HL-60 (cell line): ENCODE data around the gene RUNX3.

Experiments used
- DNase-seq, 2 experiments: peaks; one replicate each; pipeline ENCODE4 v3.0.0-alpha.2; 2010 to 2020; ENCODE audit warnings: low read depth in 1 of 2, low spot score in 1 of 2
- H3K27ac ChIP-seq: fragments of 250-450 bp; sonication (Bioruptor Pico); replicated peaks from 2 replicates; pipeline ENCODE4 v1.5.1; 2020; ENCODE audit warnings: mild to moderate bottlenecking, moderate library complexity
- H3K27me3 ChIP-seq: fragments of 250-450 bp; sonication (Bioruptor Pico); 2 replicates; pipeline ENCODE4 v1.5.1; 2021; ENCODE audit warnings: mild to moderate bottlenecking, moderate library complexity; ENCODE audit not compliant: insufficient read depth, poor library complexity, severe bottlenecking
- H3K4me3 ChIP-seq: replicated peaks from 2 replicates; pipeline ENCODE4 v1.5.1; 2011; ENCODE audit warnings: mild to moderate bottlenecking, control low read depth, low read length; ENCODE audit not compliant: insufficient read depth
- CTCF ChIP-seq: IDR thresholded peaks from one replicate; pipeline ENCODE4 v1.5.1; 2011; ENCODE audit warnings: low read length, control low read depth, inconsistent platforms; ENCODE audit not compliant: insufficient read depth
- GABPA ChIP-seq: IDR thresholded peaks from 2 replicates; pipeline ENCODE4 v1.6.1; 2012; ENCODE audit warnings: low read depth
- POLR2AphosphoS5 ChIP-seq: IDR thresholded peaks from 2 replicates; pipeline ENCODE4 v1.6.1; 2012; ENCODE audit warnings: low read depth
- SPI1 ChIP-seq: IDR thresholded peaks from 2 replicates; pipeline ENCODE4 v1.6.1; 2012; ENCODE audit warnings: low read depth, mild to moderate bottlenecking, borderline replicate concordance
- TF ChIP-seq, protein P1 (sequence below): IDR thresholded peaks from 2 replicates; pipeline ENCODE4 v1.6.1; 2012; ENCODE audit warnings: low read depth; ENCODE audit not compliant: insufficient replicate concordance

Gene RUNX3

DNA sequence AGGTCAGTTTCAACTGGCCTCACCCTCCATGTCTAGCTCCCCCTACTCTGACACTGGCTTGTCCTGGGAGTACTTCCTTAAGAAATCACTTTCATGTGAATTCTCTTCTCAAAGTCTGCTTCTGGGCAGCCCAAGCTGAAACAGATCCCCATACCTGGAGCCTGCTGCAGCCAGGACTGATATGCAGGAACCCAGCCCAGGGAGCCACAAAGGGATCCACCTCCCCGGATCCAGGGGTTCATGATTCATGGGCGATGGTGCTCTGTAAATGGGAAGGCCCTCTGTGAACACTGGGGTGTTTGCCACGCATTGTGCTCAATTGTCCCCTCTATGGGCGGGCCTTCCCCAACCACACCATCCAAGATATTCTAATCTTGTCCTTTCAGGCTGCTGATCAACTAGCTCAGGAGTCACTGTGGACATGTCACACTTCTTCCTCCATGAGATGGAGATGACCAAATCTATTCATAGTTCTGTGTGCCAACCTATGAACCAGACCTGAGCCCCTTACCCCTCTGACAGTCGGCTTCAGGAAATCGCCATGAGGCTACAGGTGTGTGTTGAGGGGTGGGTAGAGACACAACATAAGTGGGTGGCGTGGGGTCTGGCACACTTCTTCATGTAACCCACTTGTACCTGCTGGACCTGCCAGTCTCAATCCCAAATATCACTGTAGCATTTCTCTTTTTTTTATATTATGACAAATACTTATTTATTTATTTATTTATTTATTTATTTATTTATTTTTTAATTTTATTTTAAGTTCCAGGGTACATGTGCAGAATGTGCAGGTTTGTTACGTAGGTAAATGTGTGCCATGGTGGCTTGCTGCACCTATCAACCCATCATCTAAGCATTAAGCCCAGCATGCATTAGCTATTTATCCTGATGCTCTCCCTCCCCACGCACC is 41.8 kb downstream of the RUNX3 start:
- H3K27ac ChIP-seq = no peak overlapping the region
- TF ChIP-seq SPI1 (no peak), CTCF (no peak), GABPA (no peak), POLR2AphosphoS5 (no peak)
- TF ChIP-seq, protein P1, sequence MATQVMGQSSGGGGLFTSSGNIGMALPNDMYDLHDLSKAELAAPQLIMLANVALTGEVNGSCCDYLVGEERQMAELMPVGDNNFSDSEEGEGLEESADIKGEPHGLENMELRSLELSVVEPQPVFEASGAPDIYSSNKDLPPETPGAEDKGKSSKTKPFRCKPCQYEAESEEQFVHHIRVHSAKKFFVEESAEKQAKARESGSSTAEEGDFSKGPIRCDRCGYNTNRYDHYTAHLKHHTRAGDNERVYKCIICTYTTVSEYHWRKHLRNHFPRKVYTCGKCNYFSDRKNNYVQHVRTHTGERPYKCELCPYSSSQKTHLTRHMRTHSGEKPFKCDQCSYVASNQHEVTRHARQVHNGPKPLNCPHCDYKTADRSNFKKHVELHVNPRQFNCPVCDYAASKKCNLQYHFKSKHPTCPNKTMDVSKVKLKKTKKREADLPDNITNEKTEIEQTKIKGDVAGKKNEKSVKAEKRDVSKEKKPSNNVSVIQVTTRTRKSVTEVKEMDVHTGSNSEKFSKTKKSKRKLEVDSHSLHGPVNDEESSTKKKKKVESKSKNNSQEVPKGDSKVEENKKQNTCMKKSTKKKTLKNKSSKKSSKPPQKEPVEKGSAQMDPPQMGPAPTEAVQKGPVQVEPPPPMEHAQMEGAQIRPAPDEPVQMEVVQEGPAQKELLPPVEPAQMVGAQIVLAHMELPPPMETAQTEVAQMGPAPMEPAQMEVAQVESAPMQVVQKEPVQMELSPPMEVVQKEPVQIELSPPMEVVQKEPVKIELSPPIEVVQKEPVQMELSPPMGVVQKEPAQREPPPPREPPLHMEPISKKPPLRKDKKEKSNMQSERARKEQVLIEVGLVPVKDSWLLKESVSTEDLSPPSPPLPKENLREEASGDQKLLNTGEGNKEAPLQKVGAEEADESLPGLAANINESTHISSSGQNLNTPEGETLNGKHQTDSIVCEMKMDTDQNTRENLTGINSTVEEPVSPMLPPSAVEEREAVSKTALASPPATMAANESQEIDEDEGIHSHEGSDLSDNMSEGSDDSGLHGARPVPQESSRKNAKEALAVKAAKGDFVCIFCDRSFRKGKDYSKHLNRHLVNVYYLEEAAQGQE = no peak
- H3K27me3 ChIP-seq = no peaks in the 10 kb centered on the region
- no peak overlapping the region for H3K4me3 ChIP-seq
- DNase-seq = no peak

DNA sequence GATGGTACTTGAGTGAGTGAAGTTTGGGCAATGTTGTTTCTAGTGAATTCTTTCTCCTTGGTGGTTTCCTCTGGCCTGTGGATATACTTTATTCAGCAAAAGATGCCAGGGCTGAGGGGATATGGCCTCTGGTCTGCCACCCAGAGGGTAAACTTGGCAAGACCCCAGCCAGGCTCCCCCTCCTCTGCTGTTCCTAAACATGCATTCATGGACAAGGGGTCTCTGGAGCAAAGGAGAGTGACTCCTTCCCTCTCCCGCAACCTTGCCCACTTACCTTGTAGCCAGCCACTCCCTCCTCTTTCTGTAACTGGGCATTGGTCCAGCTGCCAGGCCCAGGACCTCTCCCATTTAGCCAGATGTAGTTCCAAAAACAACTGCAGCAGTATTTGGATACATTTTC is 43.8 kb downstream of the RUNX3 start:
- DNase-seq = no peak
- Histone ChIP-seq H3K27me3 (no peaks in the 10 kb centered on the region), H3K4me3 (no peak overlapping the region), H3K27ac (no peak overlapping the region)
- no peak for TF ChIP-seq POLR2AphosphoS5
- TF ChIP-seq SPI1 = no peak

- TF ChIP-seq POLR2AphosphoS5 = no peak
- no peak for TF ChIP-seq CTCF
- no peak for TF ChIP-seq SPI1
- no peak for TF ChIP-seq GABPA
- TF ChIP-seq, protein P1 = no peak
- DNase-seq = no peak
- no peak overlapping the region for H3K27ac ChIP-seq
- H3K27me3 ChIP-seq = no peaks in the 10 kb centered on the region
- no peak overlapping the region for H3K4me3 ChIP-seq
Observed at GRCh38 chr1:24884751-24885150, 45.3 kb downstream of the RUNX3 start.

DNA sequence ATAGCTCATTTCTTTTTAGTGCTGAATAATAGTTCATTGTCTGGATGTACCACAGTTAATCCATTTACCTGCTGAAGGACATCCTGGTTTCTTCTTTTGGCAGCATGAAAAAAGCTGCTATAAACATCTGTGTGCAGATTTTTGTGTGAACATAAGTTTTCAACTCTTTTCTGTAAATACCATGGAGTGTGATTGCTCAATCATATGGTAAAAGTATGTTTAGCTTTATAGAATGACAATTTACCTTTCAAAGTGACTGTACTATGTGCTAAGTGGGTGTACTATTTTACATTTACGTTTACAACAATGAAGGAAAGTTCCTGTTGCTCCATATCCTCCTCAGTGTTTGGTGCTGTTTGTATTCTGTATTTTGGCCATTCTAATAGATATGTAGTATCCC is 49.0 kb downstream of the RUNX3 start:
- no peak for TF ChIP-seq GABPA
- TF ChIP-seq SPI1 = no peak
- TF ChIP-seq CTCF = no peak
- TF ChIP-seq POLR2AphosphoS5 = no peak
- H3K4me3 ChIP-seq = no peak overlapping the region
- DNase-seq = no peak

More for the DNA sequence above, 49.0 kb downstream of the RUNX3 start:
- Histone ChIP-seq H3K27me3 (no peaks in the 10 kb centered on the region), H3K27ac (no peak overlapping the region)
